VCaP (cell line): ENCODE results near the gene DISP1.

Experiments used
- H3K27ac ChIP-seq: fragments of 450-650 bp; 2 replicates; pipeline ENCODE4 v1.5.1; 2017
- CTCF ChIP-seq: fragments of 450-650 bp; conservative IDR thresholded peaks from 2 replicates; pipeline ENCODE4 v1.5.1; 2017; ENCODE audit warnings: mild to moderate bottlenecking, moderate library complexity

The DISP1 gene

GRCh38 chr1:222820171-222820712, 5.4 kb downstream of the DISP1 start:
- no peak for TF ChIP-seq CTCF
- H3K27ac ChIP-seq, result no peak overlapping the region

- TF ChIP-seq CTCF, result no peak
- no peak overlapping the region for H3K27ac ChIP-seq
These were observed 6.4 kb downstream of the DISP1 start for GRCh38 chr1:222821239-222821638.

- no peak for TF ChIP-seq CTCF
- H3K27ac ChIP-seq, result no peak overlapping the region
These were observed 8.9 kb downstream of the DISP1 start for GRCh38 chr1:222823695-222824094.

GRCh38 chr1:222824641-222825040, 9.8 kb downstream of the DISP1 start:
- TF ChIP-seq CTCF, result no peak
- no peak overlapping the region for H3K27ac ChIP-seq

- H3K27ac ChIP-seq, result no peak overlapping the region
- peak; percentile 49 for TF ChIP-seq CTCF
These were observed 14.1 kb downstream of the DISP1 start for GRCh38 chr1:222828939-222829338.

- H3K27ac ChIP-seq, result no peak overlapping the region; the same call in 1 of the 2 replicates
- TF ChIP-seq CTCF, result no peak
These were observed 15.0 kb downstream of the DISP1 start for GRCh38 chr1:222829868-222830267.

- no peak for TF ChIP-seq CTCF
- H3K27ac ChIP-seq, result no peak overlapping the region
These were observed 18.6 kb downstream of the DISP1 start for GRCh38 chr1:222833356-222833876.
